Parathyroid adenoma (tissue), 2 donors: ENCODE data around the gene WBP1L.

Experiments used
- H2AFZ ChIP-seq: fragments of 300-600 bp; sonication (generic); one replicate; pipeline ENCODE4 v1.7.0; 2017; ENCODE audit warnings: antibody characterized with exemption, mild to moderate bottlenecking
- H3K27ac ChIP-seq: fragments of 300-600 bp; sonication (generic); one replicate; pipeline ENCODE4 v1.7.0; 2017
- H3K27me3 ChIP-seq: fragments of 300-600 bp; sonication (generic); one replicate; pipeline ENCODE4 v1.7.0; 2017; ENCODE audit warnings: low read length; ENCODE audit not compliant: control insufficient read depth, insufficient read depth
- H3K36me3 ChIP-seq: fragments of 300-600 bp; sonication (generic); one replicate; pipeline ENCODE4 v1.7.0; 2017; ENCODE audit warnings: low read length; ENCODE audit not compliant: control insufficient read depth, insufficient read depth
- H3K4me1 ChIP-seq: fragments of 300-600 bp; sonication (generic); one replicate; pipeline ENCODE4 v1.7.0; 2017; ENCODE audit warnings: control low read depth
- H3K4me2 ChIP-seq: fragments of 300-600 bp; sonication (generic); one replicate; pipeline ENCODE4 v1.7.0; 2017; ENCODE audit warnings: low read length
- H3K4me3 ChIP-seq: fragments of 300-600 bp; sonication (generic); one replicate; pipeline ENCODE4 v1.7.0; 2017; ENCODE audit warnings: low read depth, low read length
- H3K79me2 ChIP-seq: fragments of 300-600 bp; sonication (generic); one replicate; pipeline ENCODE4 v1.7.0; 2017; ENCODE audit warnings: control low read depth
- H3K9ac ChIP-seq: fragments of 300-600 bp; sonication (generic); one replicate; pipeline ENCODE4 v1.7.0; 2017; ENCODE audit warnings: mild to moderate bottlenecking
- H3K9me3 ChIP-seq: fragments of 300-600 bp; sonication (generic); one replicate; pipeline ENCODE4 v1.7.0; 2017; ENCODE audit warnings: low read length; ENCODE audit not compliant: control insufficient read depth
- TF ChIP-seq, protein P1 (sequence below): fragments of 300-600 bp; sonication (generic); IDR thresholded peaks from one replicate; pipeline ENCODE4 v1.7.0; 2017; ENCODE audit warnings: antibody characterized with exemption, mild to moderate bottlenecking
- donor health status: primary hyperparathyroidism.

WBP1L gene

DNA sequence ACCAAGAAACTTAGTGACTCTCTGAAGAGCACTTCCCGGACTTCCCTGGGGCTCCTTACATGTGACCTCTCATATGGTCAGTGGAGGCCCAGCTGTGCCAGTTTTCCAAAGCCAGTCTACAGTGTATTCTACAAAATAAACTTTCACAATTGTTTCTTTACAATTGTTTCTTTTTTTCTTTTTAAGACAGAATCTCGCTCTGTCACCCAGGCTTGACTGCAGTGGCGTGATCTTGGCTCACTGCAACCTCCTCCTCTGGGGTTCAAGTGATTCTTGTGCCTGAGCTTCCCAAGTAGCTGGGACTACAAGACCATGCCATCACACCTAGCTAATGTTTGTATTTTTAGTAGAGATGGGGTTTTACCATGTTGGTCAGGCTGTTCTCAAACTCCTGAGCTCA lies 67.6 kb downstream of the WBP1L start:
- no peak overlapping the region for H3K4me3 ChIP-seq
- TF ChIP-seq, protein P1, sequence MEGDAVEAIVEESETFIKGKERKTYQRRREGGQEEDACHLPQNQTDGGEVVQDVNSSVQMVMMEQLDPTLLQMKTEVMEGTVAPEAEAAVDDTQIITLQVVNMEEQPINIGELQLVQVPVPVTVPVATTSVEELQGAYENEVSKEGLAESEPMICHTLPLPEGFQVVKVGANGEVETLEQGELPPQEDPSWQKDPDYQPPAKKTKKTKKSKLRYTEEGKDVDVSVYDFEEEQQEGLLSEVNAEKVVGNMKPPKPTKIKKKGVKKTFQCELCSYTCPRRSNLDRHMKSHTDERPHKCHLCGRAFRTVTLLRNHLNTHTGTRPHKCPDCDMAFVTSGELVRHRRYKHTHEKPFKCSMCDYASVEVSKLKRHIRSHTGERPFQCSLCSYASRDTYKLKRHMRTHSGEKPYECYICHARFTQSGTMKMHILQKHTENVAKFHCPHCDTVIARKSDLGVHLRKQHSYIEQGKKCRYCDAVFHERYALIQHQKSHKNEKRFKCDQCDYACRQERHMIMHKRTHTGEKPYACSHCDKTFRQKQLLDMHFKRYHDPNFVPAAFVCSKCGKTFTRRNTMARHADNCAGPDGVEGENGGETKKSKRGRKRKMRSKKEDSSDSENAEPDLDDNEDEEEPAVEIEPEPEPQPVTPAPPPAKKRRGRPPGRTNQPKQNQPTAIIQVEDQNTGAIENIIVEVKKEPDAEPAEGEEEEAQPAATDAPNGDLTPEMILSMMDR: no peak
- H3K4me2 ChIP-seq: no peak overlapping the region
- H3K79me2 ChIP-seq: peaks cover 9% of the 10 kb centered on the region
- no peak overlapping the region for H3K9ac ChIP-seq
- H2AFZ ChIP-seq: no peak overlapping the region
- peaks cover 51% of the 10 kb centered on the region for H3K4me1 ChIP-seq
- H3K36me3 ChIP-seq: no peaks in the 10 kb centered on the region
- H3K9me3 ChIP-seq: no peaks in the 10 kb centered on the region
- no peaks in the 10 kb centered on the region for H3K27me3 ChIP-seq
- no peak overlapping the region for H3K27ac ChIP-seq

DNA sequence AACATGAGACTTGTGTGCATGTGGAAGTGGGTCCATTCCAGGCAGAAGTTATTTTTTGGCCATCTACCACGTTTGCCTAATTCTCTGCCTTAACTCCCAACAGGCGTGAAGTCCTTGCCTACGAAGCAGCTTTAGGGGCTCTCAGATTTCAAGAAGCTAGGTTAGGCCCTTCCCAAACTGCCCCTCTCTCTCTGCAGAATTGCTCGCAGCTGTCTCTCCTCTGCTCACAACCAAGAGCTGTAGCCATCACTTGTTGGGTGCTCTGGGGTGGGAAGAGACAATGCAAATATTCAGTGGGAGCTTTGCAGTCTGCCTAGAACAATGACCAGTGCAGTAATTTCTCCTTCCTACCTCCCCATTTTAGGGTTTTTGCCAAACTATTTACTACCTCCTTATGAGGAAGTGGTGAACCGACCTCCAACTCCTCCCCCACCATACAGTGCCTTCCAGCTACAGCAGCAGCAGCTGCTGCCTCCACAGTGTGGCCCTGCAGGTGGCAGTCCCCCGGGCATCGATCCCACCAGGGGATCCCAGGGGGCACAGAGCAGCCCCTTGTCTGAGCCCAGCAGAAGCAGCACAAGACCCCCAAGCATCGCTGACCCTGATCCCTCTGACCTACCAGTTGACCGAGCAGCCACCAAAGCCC lies 68.6 kb downstream of the WBP1L start:
- H3K27ac ChIP-seq: peak overlapping the region; percentile 81
- H3K36me3 ChIP-seq: no peaks in the 10 kb centered on the region
- H2AFZ ChIP-seq: no peak overlapping the region
- H3K27me3 ChIP-seq: no peaks in the 10 kb centered on the region
- no peak overlapping the region for H3K4me2 ChIP-seq
- H3K9ac ChIP-seq: no peak overlapping the region
- peaks cover 4% of the 10 kb centered on the region for H3K79me2 ChIP-seq
- peaks cover 54% of the 10 kb centered on the region for H3K4me1 ChIP-seq
- TF ChIP-seq, protein P1: no peak
- no peaks in the 10 kb centered on the region for H3K9me3 ChIP-seq
- H3K4me3 ChIP-seq: no peak overlapping the region

GRCh38 chr10:102813017-102813541 lies 69.3 kb downstream of the WBP1L start:
- Histone ChIP-seq H3K79me2 (peaks cover 3% of the 10 kb centered on the region), H3K27ac (peak overlapping the region; percentile 81), H3K4me2 (no peak overlapping the region), H3K4me1 (peaks cover 54% of the 10 kb centered on the region), H2AFZ (no peak overlapping the region), H3K4me3 (no peak overlapping the region), H3K9ac (no peak overlapping the region), H3K27me3 (no peaks in the 10 kb centered on the region), H3K9me3 (no peaks in the 10 kb centered on the region), H3K36me3 (no peaks in the 10 kb centered on the region)
- TF ChIP-seq, protein P1: peak; percentile 19

DNA sequence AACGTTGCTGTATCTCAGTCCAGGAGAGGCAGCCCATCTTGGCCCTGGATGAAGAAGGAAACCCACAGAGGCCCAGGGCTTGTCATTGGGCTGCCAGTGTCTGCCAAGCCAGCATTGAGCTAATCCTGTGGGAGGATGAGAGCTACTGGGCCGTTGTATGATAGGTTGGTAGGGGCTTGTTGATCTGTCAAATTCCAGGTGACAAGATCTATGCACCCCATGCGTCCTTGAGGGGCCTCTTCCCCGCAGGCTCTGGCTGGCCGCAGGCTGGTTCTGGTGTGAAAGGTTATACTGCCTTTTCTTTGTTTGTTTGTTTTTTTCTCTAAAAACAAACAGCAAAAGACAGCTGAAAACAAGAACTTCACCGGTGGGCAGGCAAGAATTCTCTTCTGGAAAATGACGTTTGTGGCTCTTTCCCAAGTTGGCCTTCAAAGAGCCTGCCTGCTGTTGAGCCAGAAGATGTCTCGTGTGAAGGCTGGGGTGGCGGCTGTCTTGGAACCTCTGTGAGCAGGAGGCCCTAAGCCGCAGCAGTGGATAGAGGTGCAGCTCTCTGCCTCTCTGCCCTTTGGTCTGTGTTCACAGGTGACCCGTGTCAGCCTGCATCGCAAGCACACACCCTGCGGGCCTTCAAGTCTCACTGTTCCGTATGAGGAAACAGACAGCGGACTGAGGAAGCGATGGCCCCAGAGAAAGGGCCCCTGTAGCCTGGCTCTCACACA lies 70.1 kb downstream of the WBP1L start:
- Histone ChIP-seq H3K79me2 (peaks cover 3% of the 10 kb centered on the region), H3K27ac (peak overlapping the region; percentile 81), H3K36me3 (no peaks in the 10 kb centered on the region), H3K9me3 (no peaks in the 10 kb centered on the region), H3K9ac (no peak overlapping the region), H3K4me2 (no peak overlapping the region), H3K4me3 (no peak overlapping the region), H3K27me3 (no peaks in the 10 kb centered on the region), H3K4me1 (peaks cover 48% of the 10 kb centered on the region), H2AFZ (peak overlapping the region; percentile 8)
- TF ChIP-seq, protein P1: no peak
